Vagina (tissue), 2 donors: ENCODE measurements around the gene C5orf47. TPM values are rescaled to one million over a fixed set of nuclear protein-coding genes. Genes with fewer than 3 reads are reported as not detected.

Experiments used
- DNase-seq, 2 donors: peaks; one replicate each; pipeline ENCODE4 v3.0.0-alpha.2; 2017; ENCODE audit errors: extremely low spot score in 2 of 2
- H3K27ac ChIP-seq: fragments of 200-600 bp; sonication (generic); one replicate; pipeline ENCODE4 v1.5.1; 2019
- H3K27me3 ChIP-seq: fragments of 200-600 bp; sonication (generic); one replicate; pipeline ENCODE4 v1.5.1; 2019
- H3K36me3 ChIP-seq, 2 donors: fragments of 200-600 bp; sonication (generic); one replicate each; pipeline ENCODE4 v1.5.1; 2017 to 2019
- H3K4me1 ChIP-seq: fragments of 200-600 bp; sonication (generic); one replicate; pipeline ENCODE4 v1.5.1; 2019
- H3K4me3 ChIP-seq, 2 donors: fragments of 200-600 bp; sonication (generic); 1 replicate in 1 of 2; 2 replicates in 1 of 2; pipeline ENCODE4 v1.5.1; 2016 to 2019
- H3K9me3 ChIP-seq: fragments of 200-600 bp; sonication (generic); one replicate; pipeline ENCODE4 v1.5.1; 2019
- POLR2A ChIP-seq, 2 donors: fragments of 450-650 bp; IDR thresholded peaks; one replicate each; pipeline ENCODE4 v1.6.1; 2017; ENCODE audit warnings: antibody characterized with exemption in 2 of 2, mild to moderate bottlenecking in 2 of 2, moderate library complexity in 2 of 2
- POLR2AphosphoS5 ChIP-seq, 2 donors: sonication (generic); formaldehyde crosslinking; IDR thresholded peaks; one replicate each; pipeline ENCODE4 v1.9.0; 2017; ENCODE audit warnings: antibody characterized with exemption in 2 of 2, mild to moderate bottlenecking in 2 of 2, low read depth in 1 of 2; ENCODE audit not compliant: insufficient read depth in 1 of 2
- intact Hi-C: fragments of 100-400 bp; cut with DNase I; formaldehyde crosslinking; loops from one replicate; pipeline ENCODE4 v1.15.1; 2023
- total RNA-seq: library from RNA; depleted of rRNA; stranded (reverse); fragments of >200 nt; gene quantifications from one replicate; pipeline ENCODE4 v1.2.3, GENCODE V29; 2016
- TF ChIP-seq, protein P1 (sequence below), 3 experiments: fragments of 450-650 bp in 2 of 3; fragments of 200-600 bp in 1 of 3; sonication (generic) in 1 of 3; IDR thresholded peaks; one replicate each; pipeline ENCODE4 v1.5.1; 2017 to 2019; ENCODE audit warnings: antibody characterized with exemption in 3 of 3, mild to moderate bottlenecking in 2 of 3, moderate library complexity in 2 of 3

The C5orf47 gene
- total RNA-seq, 1 donor from 2014 or later, result not detected

GRCh38 chr5:173944511-173944910, 44.5 kb upstream of the C5orf47 start:
- Histone ChIP-seq H3K27ac (no peak overlapping the region), H3K27me3 (no peaks in the 10 kb centered on the region), H3K9me3 (no peaks in the 10 kb centered on the region), H3K36me3 (peaks cover 0 to 15% of the 10 kb centered on the region in 2 donors), H3K4me1 (peaks cover 19% of the 10 kb centered on the region), H3K4me3 (no peak overlapping the region)
- intact Hi-C loops, result no loop called here
- TF ChIP-seq POLR2A (IDR thresholded peaks at IDR 0.05) (no peak), POLR2AphosphoS5 (IDR thresholded peaks at IDR 0.05; ENCODE audit: insufficient read depth in 1 of 2, low read depth in 1 of 2) (no peak)
- TF ChIP-seq, protein P1, sequence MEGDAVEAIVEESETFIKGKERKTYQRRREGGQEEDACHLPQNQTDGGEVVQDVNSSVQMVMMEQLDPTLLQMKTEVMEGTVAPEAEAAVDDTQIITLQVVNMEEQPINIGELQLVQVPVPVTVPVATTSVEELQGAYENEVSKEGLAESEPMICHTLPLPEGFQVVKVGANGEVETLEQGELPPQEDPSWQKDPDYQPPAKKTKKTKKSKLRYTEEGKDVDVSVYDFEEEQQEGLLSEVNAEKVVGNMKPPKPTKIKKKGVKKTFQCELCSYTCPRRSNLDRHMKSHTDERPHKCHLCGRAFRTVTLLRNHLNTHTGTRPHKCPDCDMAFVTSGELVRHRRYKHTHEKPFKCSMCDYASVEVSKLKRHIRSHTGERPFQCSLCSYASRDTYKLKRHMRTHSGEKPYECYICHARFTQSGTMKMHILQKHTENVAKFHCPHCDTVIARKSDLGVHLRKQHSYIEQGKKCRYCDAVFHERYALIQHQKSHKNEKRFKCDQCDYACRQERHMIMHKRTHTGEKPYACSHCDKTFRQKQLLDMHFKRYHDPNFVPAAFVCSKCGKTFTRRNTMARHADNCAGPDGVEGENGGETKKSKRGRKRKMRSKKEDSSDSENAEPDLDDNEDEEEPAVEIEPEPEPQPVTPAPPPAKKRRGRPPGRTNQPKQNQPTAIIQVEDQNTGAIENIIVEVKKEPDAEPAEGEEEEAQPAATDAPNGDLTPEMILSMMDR (IDR thresholded peaks at IDR 0.05), result no peak
- no peak for DNase-seq

- no peak overlapping the region for H3K27ac ChIP-seq
- no peak for DNase-seq
- intact Hi-C loops, result no loop called here
- H3K9me3 ChIP-seq, result no peaks in the 10 kb centered on the region
- peaks cover 19% of the 10 kb centered on the region for H3K4me1 ChIP-seq
- TF ChIP-seq POLR2A (IDR thresholded peaks at IDR 0.05), result no peak
- TF ChIP-seq, protein P1 (IDR thresholded peaks at IDR 0.05), result no peak
- no peak for TF ChIP-seq POLR2AphosphoS5 (IDR thresholded peaks at IDR 0.05; ENCODE audit: insufficient read depth in 1 of 2, low read depth in 1 of 2)
- H3K4me3 ChIP-seq, result no peak overlapping the region
- peaks cover 0 to 20% of the 10 kb centered on the region in 2 donors for H3K36me3 ChIP-seq
- no peaks in the 10 kb centered on the region for H3K27me3 ChIP-seq
These were observed 43.8 kb upstream of the C5orf47 start for GRCh38 chr5:173945160-173945559.

DNA sequence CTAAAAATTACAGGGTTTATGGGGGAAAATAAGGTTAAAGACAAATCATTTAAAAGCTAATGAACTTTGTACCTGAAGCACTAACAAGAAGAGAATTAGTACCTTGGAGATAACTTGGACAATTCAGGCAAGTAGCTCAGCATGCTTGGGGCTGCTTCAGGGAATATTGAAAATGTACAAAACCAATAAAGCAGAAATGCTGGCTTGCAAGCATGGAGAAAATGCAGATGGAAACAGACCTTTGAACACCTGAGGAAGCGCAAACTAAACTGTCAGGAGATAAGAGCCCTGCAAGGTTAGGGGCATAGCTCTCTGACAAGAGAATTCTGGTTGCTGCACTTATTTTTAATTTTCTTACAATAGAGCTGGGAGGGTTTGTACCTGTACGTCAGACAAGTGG, 42.6 kb upstream of the C5orf47 start:
- peaks cover 17% of the 10 kb centered on the region for H3K4me1 ChIP-seq
- peaks cover 0 to 31% of the 10 kb centered on the region in 2 donors for H3K36me3 ChIP-seq
- no peak overlapping the region for H3K27ac ChIP-seq
- no peaks in the 10 kb centered on the region for H3K27me3 ChIP-seq
- DNase-seq, result no peak
- TF ChIP-seq POLR2AphosphoS5 (IDR thresholded peaks at IDR 0.05; ENCODE audit: insufficient read depth in 1 of 2, low read depth in 1 of 2), result no peak
- TF ChIP-seq, protein P1 (IDR thresholded peaks at IDR 0.05), result no peak
- TF ChIP-seq POLR2A (IDR thresholded peaks at IDR 0.05), result no peak
- no peaks in the 10 kb centered on the region for H3K9me3 ChIP-seq
- intact Hi-C loops, result no loop called here
- H3K4me3 ChIP-seq, result no peak overlapping the region

GRCh38 chr5:173950829-173951228, 38.1 kb upstream of the C5orf47 start:
- intact Hi-C loops, result no loop called here
- Histone ChIP-seq H3K36me3 (peaks cover 0 to 65% of the 10 kb centered on the region in 2 donors), H3K4me1 (peaks cover 5% of the 10 kb centered on the region), H3K27ac (no peak overlapping the region), H3K4me3 (no peak overlapping the region), H3K9me3 (no peaks in the 10 kb centered on the region), H3K27me3 (no peaks in the 10 kb centered on the region)
- no peak for DNase-seq
- TF ChIP-seq POLR2AphosphoS5 (IDR thresholded peaks at IDR 0.05; ENCODE audit: insufficient read depth in 1 of 2, low read depth in 1 of 2) (no peak), POLR2A (IDR thresholded peaks at IDR 0.05) (no peak)
- TF ChIP-seq, protein P1 (IDR thresholded peaks at IDR 0.05), result no peak

DNA sequence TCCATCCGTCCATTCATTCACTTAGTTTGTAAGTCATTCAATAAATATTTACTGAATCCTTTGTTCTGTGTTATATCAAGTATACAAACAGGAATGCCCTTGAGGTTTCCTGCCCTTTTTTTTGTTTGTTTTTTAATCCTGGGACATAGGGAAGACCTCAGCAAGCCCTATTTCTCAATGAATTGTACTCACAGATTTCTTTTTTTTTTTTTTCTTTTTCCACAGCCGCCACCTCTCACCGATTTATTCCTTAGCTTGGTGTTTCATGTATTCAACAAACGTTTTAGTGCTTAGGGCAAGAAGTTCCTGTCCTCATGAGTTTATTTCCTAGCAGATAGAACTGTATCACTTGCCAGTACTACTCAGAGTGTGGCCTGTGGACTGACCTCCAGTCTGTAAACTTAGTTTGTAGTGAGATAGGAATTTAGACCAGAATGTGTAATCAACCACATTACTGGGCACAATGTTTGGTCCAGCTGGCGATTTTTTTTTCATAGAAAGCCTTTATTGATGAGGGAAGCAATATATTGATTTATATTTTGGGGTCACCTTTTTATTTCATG, 35.4 kb upstream of the C5orf47 start:
- H3K36me3 ChIP-seq, result peaks cover 0 to 55% of the 10 kb centered on the region in 2 donors
- no peak for DNase-seq
- intact Hi-C loops, result no loop called here
- no peak overlapping the region for H3K4me3 ChIP-seq
- TF ChIP-seq, protein P1 (IDR thresholded peaks at IDR 0.05), result no peak
- no peak for TF ChIP-seq POLR2A (IDR thresholded peaks at IDR 0.05)
- TF ChIP-seq POLR2AphosphoS5 (IDR thresholded peaks at IDR 0.05; ENCODE audit: insufficient read depth in 1 of 2, low read depth in 1 of 2), result no peak
- H3K9me3 ChIP-seq, result no peaks in the 10 kb centered on the region
- H3K4me1 ChIP-seq, result peaks cover 5% of the 10 kb centered on the region
- no peak overlapping the region for H3K27ac ChIP-seq
- H3K27me3 ChIP-seq, result no peaks in the 10 kb centered on the region
